H1 (cell line): ENCODE data around the gene THAP2. TPM values are rescaled to one million over a fixed set of nuclear protein-coding genes. Genes with fewer than 3 reads are reported as not detected.

Experiments used
- CTCF ChIA-PET: fragments of 300-600 bp; sonication (Branson Sonifier 250); formaldehyde crosslinking; loops from one replicate; lab custom pipeline; 2021; ENCODE audit not compliant: partially characterized antibody; lab: Charles Lee
- POLR2A ChIA-PET: fragments of 300-600 bp; sonication (Branson Sonifier 250); formaldehyde crosslinking; loops from one replicate; lab custom pipeline; 2021; ENCODE audit warnings: inconsistent platforms; ENCODE audit not compliant: partially characterized antibody; lab: Charles Lee
- DNase-seq, 2 experiments: peaks; one replicate each; pipeline versions ENCODE4 v3.0.0 to v3.0.0-alpha.2; 2010 to 2022; ENCODE audit warnings: low spot score in 2 of 2, low read depth in 1 of 2, mixed read lengths in 1 of 2
- FAIRE-seq: peaks from 2 replicates; lab custom pipeline; 2011; peaks lifted over from hg19 to GRCh38; lab: Jason Lieb, UNC
- H2AFZ ChIP-seq: 2 replicates; pipeline ENCODE4 v1.8.1; 2012; ENCODE audit warnings: low read length, inconsistent platforms
- H2AK5ac ChIP-seq: 2 replicates; pipeline ENCODE4 v1.6.1; 2013; ENCODE audit warnings: low read depth, low read length
- H2BK120ac ChIP-seq: replicated peaks from 2 replicates; pipeline ENCODE3; 2013; ENCODE audit warnings: low read depth, low read length, inconsistent platforms
- H2BK12ac ChIP-seq: 2 replicates; pipeline ENCODE4 v1.6.1; 2013; ENCODE audit warnings: low read depth, low read length
- H2BK15ac ChIP-seq: 2 replicates; pipeline ENCODE4 v1.6.1; 2013; ENCODE audit warnings: low read length
- H2BK20ac ChIP-seq: 2 replicates; pipeline ENCODE4 v1.6.1; 2013; ENCODE audit warnings: low read length
- H2BK5ac ChIP-seq: 2 replicates; pipeline ENCODE4 v1.6.1; 2013; ENCODE audit warnings: low read depth, low read length
- H3K14ac ChIP-seq: 2 replicates; pipeline ENCODE4 v1.6.1; 2013; ENCODE audit warnings: inconsistent platforms; ENCODE audit not compliant: insufficient read length
- H3K18ac ChIP-seq: 2 replicates; pipeline ENCODE4 v1.6.1; 2013; ENCODE audit warnings: low read length; ENCODE audit errors: extremely low read depth
- H3K23ac ChIP-seq: 2 replicates; pipeline ENCODE4 v1.6.1; 2013; ENCODE audit warnings: inconsistent platforms; ENCODE audit not compliant: insufficient read length
- H3K23me2 ChIP-seq: 2 replicates; pipeline ENCODE4 v1.6.1; 2013; ENCODE audit warnings: low read depth, low read length
- H3K27ac ChIP-seq: 2 replicates; pipeline ENCODE4 v1.6.1; 2011; ENCODE audit warnings: low read depth, low read length, inconsistent platforms
- H3K27me3 ChIP-seq, 4 experiments: replicated peaks in 1 of 4; 1 replicate in 1 of 4; 2 replicates in 3 of 4; pipeline versions ENCODE4 v1.6.1 to v1.8.1; 2011 to 2013; ENCODE audit warnings: low read length in 3 of 4, mild to moderate bottlenecking in 3 of 4, inconsistent platforms in 2 of 4, mixed read lengths in 2 of 4, moderate library complexity in 1 of 4; ENCODE audit not compliant: control insufficient read depth in 3 of 4, insufficient read depth in 3 of 4; ENCODE audit errors: extremely low read depth in 1 of 4
- H3K36me3 ChIP-seq, 4 experiments: 2 replicates each; pipeline versions ENCODE4 v1.6.1 to v1.8.1; 2011 to 2013; ENCODE audit warnings: mild to moderate bottlenecking in 4 of 4, low read length in 3 of 4, moderate library complexity in 2 of 4, control low read depth in 1 of 4, inconsistent platforms in 1 of 4; ENCODE audit not compliant: insufficient read depth in 4 of 4, control insufficient read depth in 2 of 4
- H3K4ac ChIP-seq: replicated peaks from 2 replicates; pipeline ENCODE3; 2013; ENCODE audit warnings: low read length, low read depth, mixed read lengths, inconsistent platforms; ENCODE audit not compliant: insufficient read length
- H3K4me1 ChIP-seq, 4 experiments: replicated peaks in 1 of 4; 1 replicate in 1 of 4; 2 replicates in 3 of 4; pipeline versions ENCODE4 v1.6.1 to v1.8.1; 2011 to 2013; ENCODE audit warnings: low read length in 3 of 4, inconsistent platforms in 2 of 4, mixed read lengths in 1 of 4; ENCODE audit not compliant: insufficient read depth in 4 of 4, control insufficient read depth in 3 of 4
- H3K4me2 ChIP-seq, 2 experiments: 2 replicates each; pipeline versions ENCODE4 v1.6.1 to v1.8.1; 2011 to 2013; ENCODE audit warnings: low read depth in 2 of 2, low read length in 2 of 2, control low read depth in 1 of 2, inconsistent platforms in 1 of 2, mild to moderate bottlenecking in 1 of 2; ENCODE audit not compliant: insufficient read depth in 1 of 2
- H3K4me3 ChIP-seq, 4 experiments: fragments of 200-600, 300-600 bp in 1 of 4; sonication (generic), shearing (Covaris generic), sonication (Bioruptor Twin) in 1 of 4; 2 replicates each; pipeline versions ENCODE4 v1.5.1 to v1.8.1; 2011 to 2016; ENCODE audit warnings: low read length in 4 of 4, low read depth in 3 of 4, control low read depth in 2 of 4, inconsistent platforms in 2 of 4, mild to moderate bottlenecking in 2 of 4, mixed read lengths in 1 of 4, moderate library complexity in 1 of 4; ENCODE audit not compliant: insufficient read depth in 2 of 4; ENCODE audit errors: extremely low read depth in 1 of 4
- H3K56ac ChIP-seq: replicated peaks from 2 replicates; pipeline ENCODE3; 2013; ENCODE audit warnings: low read depth, mild to moderate bottlenecking, mixed read lengths, low read length, inconsistent platforms; ENCODE audit not compliant: insufficient read length
- H3K79me1 ChIP-seq: 2 replicates; pipeline ENCODE4 v1.6.1; 2013; ENCODE audit warnings: low read depth, low read length, control low read depth
- H3K79me2 ChIP-seq, 2 experiments: 2 replicates each; pipeline versions ENCODE4 v1.6.1 to v1.8.1; 2012 to 2013; ENCODE audit warnings: low read length in 2 of 2, mild to moderate bottlenecking in 2 of 2, inconsistent platforms in 1 of 2; ENCODE audit not compliant: insufficient read depth in 2 of 2, control insufficient read depth in 1 of 2
- H3K9ac ChIP-seq, 4 experiments: replicated peaks in 1 of 4; 1 replicate in 1 of 4; 2 replicates in 3 of 4; pipeline versions ENCODE4 v1.6.1 to v1.8.1; 2011 to 2013; ENCODE audit warnings: low read depth in 3 of 4, low read length in 3 of 4, control low read depth in 2 of 4, mild to moderate bottlenecking in 2 of 4, moderate library complexity in 2 of 4, inconsistent platforms in 1 of 4; ENCODE audit errors: extremely low read depth in 1 of 4
- H3K9me3 ChIP-seq, 2 experiments: 2 replicates each; pipeline versions ENCODE4 v1.6.1 to v1.8.1; 2012 to 2013; ENCODE audit warnings: mild to moderate bottlenecking in 2 of 2, moderate library complexity in 2 of 2, control low read depth in 1 of 2, inconsistent platforms in 1 of 2, low read depth in 1 of 2, low read length in 1 of 2, mixed read lengths in 1 of 2; ENCODE audit not compliant: insufficient read depth in 2 of 2
- H4K20me1 ChIP-seq, 2 experiments: replicated peaks in 1 of 2; 2 replicates each; pipeline versions ENCODE3 to v1.8.1; 2011 to 2013; ENCODE audit warnings: inconsistent platforms in 2 of 2, low read length in 2 of 2, mild to moderate bottlenecking in 1 of 2; ENCODE audit not compliant: insufficient read depth in 2 of 2, control insufficient read depth in 1 of 2
- H4K5ac ChIP-seq: 2 replicates; pipeline ENCODE4 v1.6.1; 2013; ENCODE audit warnings: low read length, low read depth, mixed read lengths, inconsistent platforms; ENCODE audit not compliant: insufficient read length
- H4K8ac ChIP-seq: 2 replicates; pipeline ENCODE4 v1.8.0; 2013; ENCODE audit warnings: mild to moderate bottlenecking, moderate library complexity, low read length, inconsistent platforms; ENCODE audit not compliant: insufficient read depth; ENCODE audit errors: extremely low read depth
- H4K91ac ChIP-seq: replicated peaks from 2 replicates; pipeline ENCODE3; 2013; ENCODE audit warnings: low read length, mixed read lengths, inconsistent platforms; ENCODE audit not compliant: insufficient read length
- CBX5 ChIP-seq: fragments of 300-800, 300-1000 bp; sonication (generic); IDR thresholded peaks from 2 replicates; pipeline ENCODE4 v1.7.1; 2016; ENCODE audit warnings: antibody characterized with exemption, low read length, low read depth
- CHD1 ChIP-seq: IDR thresholded peaks from 2 replicates; pipeline ENCODE4 v1.6.1; 2012; ENCODE audit warnings: low read depth, low read length, improper control_type of control experiment
- CHD2 ChIP-seq: IDR thresholded peaks from 2 replicates; pipeline ENCODE4 v1.6.1; 2012; ENCODE audit warnings: low read length, improper control_type of control experiment
- CTCF ChIP-seq, 3 experiments: IDR thresholded peaks; 1 replicate in 2 of 3; 2 replicates in 1 of 3; pipeline versions ENCODE4 v1.5.1 to v1.6.1; 2011; ENCODE audit warnings: low read length in 3 of 3, mild to moderate bottlenecking in 3 of 3, inconsistent platforms in 2 of 3, low read depth in 1 of 3, moderate library complexity in 1 of 3; ENCODE audit not compliant: insufficient read depth in 1 of 3; ENCODE audit errors: control extremely low read depth in 1 of 3
- EZH2 ChIP-seq: fragments of 200-600 bp; sonication (generic); IDR thresholded peaks from 2 replicates; pipeline ENCODE4 v1.7.1; 2012; ENCODE audit warnings: low read depth, mild to moderate bottlenecking, moderate library complexity, low read length, inconsistent platforms; ENCODE audit not compliant: severe bottlenecking
- HDAC2 ChIP-seq, 2 experiments: fragments of 300-600 bp in 1 of 2; sonication (generic) in 1 of 2; IDR thresholded peaks; 2 replicates each; pipeline ENCODE4 v1.6.1; 2011 to 2012; ENCODE audit warnings: low read depth in 2 of 2, low read length in 2 of 2, mild to moderate bottlenecking in 2 of 2, moderate library complexity in 2 of 2, borderline replicate concordance in 1 of 2, inconsistent platforms in 1 of 2
- KDM5A ChIP-seq: fragments of 200-600 bp; IDR thresholded peaks from 2 replicates; pipeline ENCODE4 v1.7.1; 2012; ENCODE audit warnings: mild to moderate bottlenecking, low read length, inconsistent platforms, mixed read lengths
- SP2 ChIP-seq: IDR thresholded peaks from 2 replicates; pipeline ENCODE4 v1.6.1; 2012; ENCODE audit warnings: mild to moderate bottlenecking, low read length, inconsistent platforms
- SUZ12 ChIP-seq: fragments of 200-600 bp; sonication (generic); IDR thresholded peaks from 2 replicates; pipeline ENCODE4 v1.6.1; 2012; ENCODE audit warnings: mild to moderate bottlenecking, inconsistent platforms, low read length, moderate library complexity, mixed read lengths
- TAF1 ChIP-seq: IDR thresholded peaks from 2 replicates; pipeline ENCODE4 v1.6.1; 2011; ENCODE audit warnings: mild to moderate bottlenecking, low read depth, low read length
- TAF7 ChIP-seq: optimal IDR thresholded peaks from 2 replicates; pipeline ENCODE3; 2011; ENCODE audit warnings: low read depth, mild to moderate bottlenecking, inconsistent platforms, low read length, moderate library complexity, borderline replicate concordance
- WGBS, 2 experiments: shearing (Covaris generic) in 1 of 2; methylation state at CpG; one replicate each; pipeline versions ENCODE4 v1.1.6 to v1.1.7; 2013 to 2015; ENCODE audit warnings: low lambda C conversion rate in 2 of 2, mixed read lengths in 2 of 2, inconsistent platforms in 1 of 2, low coverage in 1 of 2, missing lambda C conversion rate in 1 of 2; ENCODE audit not compliant: insufficient replicate concordance in 2 of 2, insufficient coverage in 1 of 2, insufficient read length in 1 of 2; ENCODE audit errors: extremely low coverage in 1 of 2, missing lambda C conversion rate in 1 of 2; 5-methylcytosine and 5-hydroxymethylcytosine counted together
- polyA plus RNA-seq, 7 experiments: library from polyadenylated mRNA; depleted of rRNA in 3 of 7; stranded (reverse) in 5 of 7; unstranded in 2 of 7; fragments of >200 nt in 5 of 7; fragments of 200-250 nt in 2 of 7; gene quantifications; 1 replicate in 5 of 7; 2 replicates in 1 of 7; 4 replicates in 1 of 7; pipeline versions ENCODE4 v1.2.1 to v1.2.3, GENCODE V29; 2011 to 2013; ENCODE audit warnings: missing spikeins in 2 of 7, mixed read lengths in 2 of 7
- total RNA-seq: library from RNA; stranded (reverse); fragmentation: NEBNext Ultra II Directional; extraction: Animal tissue kit (Norgen Biotek cat#: 25700); gene quantifications from 2 replicates; pipeline ENCODE4 v1.2.1, GENCODE V29; 2021

The THAP2 gene
- total and polyA plus RNA-seq, 2 of the 8 experiments (the other 6 are each of a cell fraction or from before 2014, with no cell fraction given) = 1.8 to 5.3 TPM

GRCh38 chr12:71655907-71656306, 8.2 kb upstream of the THAP2 start:
- no peak overlapping the region for H3K4me3 ChIP-seq
- H3K4ac ChIP-seq = no peak overlapping the region
- ChIA-PET POLR2A (no interaction called here), CTCF (interaction anchor here (0.6 kb wide), 1 partner anchor 60 kb away, joined by 3 read pairs; no protein-coding TSS in a partner anchor)
- no peak overlapping the region for H3K23ac ChIP-seq
- peaks cover 0 to 77% of the 10 kb centered on the region in 2 experiments; a peak in 2 of 4 replicates for H3K79me2 ChIP-seq
- peaks cover 8 to 64% (median 28%) of the 10 kb centered on the region in 4 experiments; a peak in 7 of 8 replicates for H3K36me3 ChIP-seq
- no peak overlapping the region for H2BK15ac ChIP-seq
- no peaks in the 10 kb centered on the region; a peak in 1 of 4 replicates for H3K9me3 ChIP-seq
- H2AFZ ChIP-seq = no peak overlapping the region
- H2BK12ac ChIP-seq = no peak overlapping the region
- H3K9ac ChIP-seq = no peak overlapping the region
- H4K8ac ChIP-seq = no peak overlapping the region
- no peak overlapping the region for H3K4me2 ChIP-seq
- no peak overlapping the region for H4K5ac ChIP-seq
- H4K91ac ChIP-seq = no peak overlapping the region
- H4K20me1 ChIP-seq = peaks cover 0 to 2% of the 10 kb centered on the region in 2 experiments
- no peak overlapping the region for H2BK5ac ChIP-seq
- no peak overlapping the region for H2AK5ac ChIP-seq
- H2BK120ac ChIP-seq = no peak overlapping the region
- FAIRE-seq = no peak
- H3K14ac ChIP-seq = no peak overlapping the region
- H3K18ac ChIP-seq = no peak overlapping the region
- TF ChIP-seq TAF1 (no peak), CHD1 (no peak), CBX5 (no peak), EZH2 (no peak), HDAC2 (IDR thresholded peaks at IDR 0.05; ENCODE audit: borderline replicate concordance in 1 of 2, low read depth in 2 of 2, low read length in 2 of 2) (no peak), CTCF (IDR thresholded peaks at IDR 0.05; ENCODE audit: control extremely low read depth in 1 of 3, insufficient read depth in 1 of 3, low read depth in 1 of 3, low read length in 3 of 3) (no peak), CHD2 (no peak), SUZ12 (no peak), SP2 (no peak), KDM5A (no peak), TAF7 (no peak)
- TF ChIP-seq, all 59 proteins: peak for 0
- DNase-seq = no peak
- Histone ChIP-seq H3K4me1 (no peaks in the 10 kb centered on the region), H3K27me3 (no peaks in the 10 kb centered on the region), H3K56ac (no peak overlapping the region), H3K79me1 (no peaks in the 10 kb centered on the region), H3K23me2 (no peaks in the 10 kb centered on the region), H3K27ac (no peak overlapping the region), H2BK20ac (no peak overlapping the region)
- WGBS, 2 experiments = 75% methylated on average over 1 of the region's 1 CpG; no CpG with 5 or more reads in 1 of the 2 experiments
